ENCODE measurements around the gene HLTF.

- TF ChIP-seq CTCF (CRISPR knock-in tag; IDR thresholded peaks at IDR 0.05) (no peak), POLR2AphosphoS5 (IDR thresholded peaks at IDR 0.05; ENCODE audit: low read depth, low read length) (no peak), KAT8 (CRISPR knock-in tag; IDR thresholded peaks at IDR 0.05) (no peak), PREB (CRISPR knock-in tag; IDR thresholded peaks at IDR 0.05) (no peak), NR1H2 (CRISPR knock-in tag; IDR thresholded peaks at IDR 0.05; ENCODE audit: borderline replicate concordance, low read depth) (no peak), TGIF2 (CRISPR knock-in tag; IDR thresholded peaks at IDR 0.05) (no peak), ATF2 (CRISPR knock-in tag; IDR thresholded peaks at IDR 0.05) (no peak), ZNF264 (CRISPR knock-in tag; IDR thresholded peaks at IDR 0.05) (no peak), NR2C2 (CRISPR knock-in tag; IDR thresholded peaks at IDR 0.05; ENCODE audit: borderline replicate concordance) (no peak), ZBTB34 (CRISPR knock-in tag; IDR thresholded peaks at IDR 0.05) (no peak), MAX (IDR thresholded peaks at IDR 0.05) (no peak), HBP1 (CRISPR knock-in tag; IDR thresholded peaks at IDR 0.05; ENCODE audit: low read depth) (no peak), ZNF232 (CRISPR knock-in tag; IDR thresholded peaks at IDR 0.05; ENCODE audit: borderline replicate concordance) (no peak), ZNF512 (CRISPR knock-in tag; IDR thresholded peaks at IDR 0.05) (no peak)
Observed at GRCh38 chr3:149095487-149095886, 9.2 kb upstream of the HLTF start.
